ENCODE data around the gene C17orf75.
A peak's percentile ranks its signal among the peaks of the same experiment; 100 is the strongest.
"Not testable (repeated sequence)": the region's sequence is repeated elsewhere in the genome, so short reads cannot be mapped to it uniquely, and the experiment has no call there.

The C17orf75 gene, protein sequence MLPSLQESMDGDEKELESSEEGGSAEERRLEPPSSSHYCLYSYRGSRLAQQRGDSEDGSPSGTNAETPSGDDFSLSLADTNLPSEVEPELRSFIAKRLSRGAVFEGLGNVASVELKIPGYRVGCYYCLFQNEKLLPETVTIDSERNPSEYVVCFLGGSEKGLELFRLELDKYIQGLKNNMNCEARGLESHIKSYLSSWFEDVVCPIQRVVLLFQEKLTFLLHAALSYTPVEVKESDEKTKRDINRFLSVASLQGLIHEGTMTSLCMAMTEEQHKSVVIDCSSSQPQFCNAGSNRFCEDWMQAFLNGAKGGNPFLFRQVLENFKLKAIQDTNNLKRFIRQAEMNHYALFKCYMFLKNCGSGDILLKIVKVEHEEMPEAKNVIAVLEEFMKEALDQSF

GRCh38 chr17:32341857-32342602 is at the start of gene C17orf75:
Gene C17orf75 (minus strand): TSS chr17:32342173. CDS start chr17:32342139, 34 bp downstream.
- peak; percentile 83 for DNase-seq (ENCODE audit: low spot score)

GRCh38 chr17:32388613-32389459 is 46.9 kb upstream of the C17orf75 start:
- DNase-seq (ENCODE audit: low spot score), result no peak

DNA sequence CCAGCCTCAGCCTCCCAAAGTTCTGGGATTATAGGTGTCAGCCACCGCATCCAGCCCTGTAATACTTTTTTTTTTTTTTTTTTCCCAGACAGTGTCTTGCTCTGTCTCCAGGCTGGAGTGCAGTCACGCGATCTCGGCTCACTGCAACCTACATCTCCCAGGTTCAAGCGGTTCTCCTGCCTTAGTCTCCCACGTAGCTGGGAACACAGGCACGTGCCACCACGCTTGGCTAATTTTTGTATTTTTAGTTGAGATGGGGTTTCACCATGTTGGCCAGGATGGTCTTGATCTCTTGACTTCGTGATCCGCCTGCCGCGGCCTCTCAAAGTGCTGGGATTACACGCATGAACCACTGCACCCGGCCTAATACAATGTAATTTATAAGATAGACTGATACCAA is 46.2 kb upstream of the C17orf75 start:
- not testable (repeated sequence) for DNase-seq (ENCODE audit: low spot score)

GRCh38 chr17:32386844-32387243 is 44.9 kb upstream of the C17orf75 start:
- no peak for DNase-seq (ENCODE audit: low spot score)

- DNase-seq (ENCODE audit: low spot score), result no peak
Measured at GRCh38 chr17:32385971-32386370, 44.0 kb upstream of the C17orf75 start.

GRCh38 chr17:32385121-32385520 is 43.1 kb upstream of the C17orf75 start:
- DNase-seq (ENCODE audit: low spot score), result no peak

DNA sequence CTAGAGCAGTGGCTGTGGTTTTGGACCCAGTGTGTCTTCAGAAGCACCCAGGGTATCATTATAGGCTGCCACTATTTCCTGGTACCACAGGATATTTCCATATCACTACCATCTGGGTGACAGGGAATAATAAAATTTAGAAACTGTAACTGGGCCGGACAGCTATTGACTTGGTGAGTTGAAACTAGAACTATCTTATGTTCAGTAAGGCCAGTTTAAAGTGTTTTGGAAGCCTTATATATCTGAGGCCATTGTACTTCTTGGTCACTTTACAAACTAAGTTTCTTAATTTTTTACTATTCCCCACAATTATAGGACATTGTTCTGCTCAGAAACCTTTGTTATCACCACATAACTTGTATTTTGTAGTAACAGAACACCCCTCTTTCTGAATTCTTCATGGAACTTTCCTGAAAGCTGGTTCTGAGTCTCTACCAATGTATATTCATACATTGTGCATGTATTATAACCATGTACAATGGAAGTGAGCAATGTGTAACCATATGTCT is 42.0 kb upstream of the C17orf75 start:
- DNase-seq (ENCODE audit: low spot score), result no peak

DNA sequence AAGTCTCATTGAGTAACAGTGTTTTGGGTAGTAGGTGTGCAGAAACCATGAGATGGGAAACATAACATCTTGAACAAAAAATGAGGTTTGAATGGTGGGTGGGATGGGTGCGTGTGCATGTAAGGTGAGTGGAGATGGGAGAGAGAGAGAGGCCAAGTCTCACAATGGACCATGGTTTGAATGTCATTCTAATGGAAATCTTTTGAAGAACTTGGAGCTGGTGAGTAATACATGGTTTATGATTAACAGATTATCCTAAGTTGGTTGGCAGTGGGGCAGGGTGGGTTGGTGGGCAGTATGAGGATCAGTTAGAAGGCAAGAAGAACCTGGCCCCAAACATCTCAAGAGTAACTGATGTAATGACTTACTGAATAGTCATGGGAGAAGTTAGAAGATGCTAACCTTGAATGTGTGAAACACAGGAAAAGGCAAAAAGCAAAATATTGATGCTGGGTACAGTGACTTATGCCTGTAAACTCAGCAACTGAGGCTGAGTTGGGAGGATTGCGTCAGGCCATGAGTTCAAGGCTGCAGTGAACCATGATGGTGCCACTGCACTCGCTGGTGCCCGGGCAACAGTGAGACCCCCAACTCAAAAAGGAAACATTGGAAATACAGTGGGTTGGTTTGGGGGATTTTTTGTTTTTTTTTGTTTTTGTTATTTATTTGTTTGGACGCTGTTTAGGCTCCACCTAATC is 40.7 kb upstream of the C17orf75 start:
- no peak for DNase-seq (ENCODE audit: low spot score)

DNA sequence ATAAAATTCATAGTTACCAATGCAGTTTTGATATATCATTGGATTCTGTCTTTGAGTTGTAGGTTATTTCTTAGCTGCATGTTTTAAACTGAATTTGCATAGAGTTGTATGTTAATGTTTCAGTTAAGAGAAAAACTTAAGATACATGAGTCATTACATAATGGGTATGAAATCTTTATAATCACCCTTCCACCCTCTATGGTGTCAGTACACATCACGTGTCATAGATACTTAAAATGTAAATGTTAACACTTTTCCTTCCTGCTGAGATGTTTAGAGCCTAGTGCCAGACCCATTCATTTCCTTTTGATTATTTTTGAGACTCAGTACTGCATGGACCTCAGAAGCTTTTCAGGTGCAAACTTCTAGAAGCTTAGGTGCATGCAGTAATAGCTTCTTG is 28.5 kb upstream of the C17orf75 start:
- DNase-seq (ENCODE audit: low spot score), result no peak

DNA sequence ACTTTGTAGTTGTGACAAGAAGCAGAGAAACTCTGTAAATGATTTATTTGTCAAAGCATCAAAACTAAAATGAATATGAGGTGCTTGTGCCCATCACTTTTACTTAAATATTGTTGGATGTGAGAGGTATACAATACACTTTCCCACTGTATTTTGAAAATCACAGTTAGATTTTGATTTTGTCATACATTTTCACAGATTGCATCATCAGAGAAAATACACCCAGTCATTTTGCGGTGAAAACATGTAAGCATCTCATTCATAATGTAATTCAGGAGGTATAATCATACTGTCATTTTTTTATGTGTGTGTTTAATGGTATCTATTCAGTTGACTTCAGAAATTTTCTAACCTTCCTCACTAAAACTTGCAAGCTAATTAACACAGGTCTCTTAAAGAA is 19.3 kb upstream of the C17orf75 start:
- DNase-seq (ENCODE audit: low spot score), result no peak

DNA sequence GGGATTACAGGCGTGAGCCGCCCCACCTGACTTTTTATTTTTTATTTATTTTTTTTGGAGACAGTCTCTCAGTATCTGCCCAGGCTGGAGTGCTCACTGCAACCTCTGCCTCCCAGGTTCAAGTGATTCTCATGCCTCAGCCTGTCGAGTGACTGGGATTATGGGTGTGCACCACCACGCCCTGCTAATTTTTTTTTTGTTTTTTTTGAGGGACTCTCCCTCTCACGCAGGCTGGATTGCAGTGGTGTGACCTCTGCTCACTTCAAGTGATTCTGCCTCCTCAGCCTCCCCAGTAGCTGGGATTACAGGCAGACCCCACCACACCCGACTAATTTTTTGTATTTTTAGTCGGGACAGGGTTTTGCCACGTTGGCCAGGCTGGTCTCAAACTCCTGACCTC is 15.6 kb upstream of the C17orf75 start:
- no peak for DNase-seq (ENCODE audit: low spot score)

- no peak for DNase-seq (ENCODE audit: low spot score)
Measured at GRCh38 chr17:32356750-32357149, 14.8 kb upstream of the C17orf75 start.

GRCh38 chr17:32356378-32356743 is 14.4 kb upstream of the C17orf75 start:
- no peak for DNase-seq (ENCODE audit: low spot score)

DNA sequence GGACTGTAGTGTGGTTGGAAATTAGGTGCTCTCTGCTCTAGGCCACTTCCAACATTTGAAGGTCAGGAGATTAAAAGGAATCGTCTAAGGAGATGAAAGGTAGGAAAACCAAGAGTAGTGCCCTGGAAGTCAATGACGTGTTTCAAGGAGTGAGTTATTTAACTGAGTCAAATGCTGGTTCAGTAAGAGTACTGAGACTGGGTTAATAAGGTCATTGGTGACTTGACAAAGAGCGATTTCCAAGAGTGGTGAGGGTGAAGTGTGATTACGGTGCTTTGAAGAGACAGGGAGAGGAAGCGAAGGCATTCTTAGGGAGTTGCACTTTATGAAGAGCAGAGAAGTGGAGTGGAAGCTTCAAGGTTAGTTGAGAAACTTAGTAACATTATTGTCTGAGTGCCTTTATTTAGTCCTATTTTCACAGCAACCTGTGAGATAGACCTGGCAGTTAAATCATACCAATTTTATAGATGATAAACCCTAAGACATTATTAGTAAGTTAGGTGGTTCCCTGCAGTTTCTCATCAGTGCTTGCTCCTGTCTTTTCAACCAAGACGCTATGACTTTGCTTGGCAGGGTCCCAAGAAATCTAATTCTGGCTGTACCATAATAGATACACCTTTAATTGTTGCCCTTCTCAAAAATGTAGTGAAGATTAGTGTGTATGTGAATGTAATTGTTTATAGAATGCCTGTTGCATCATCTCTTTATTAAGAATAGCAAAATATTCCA is 13.8 kb upstream of the C17orf75 start:
- DNase-seq (ENCODE audit: low spot score), result no peak

GRCh38 chr17:32352734-32353133 is 10.8 kb upstream of the C17orf75 start:
- not testable (repeated sequence) for DNase-seq (ENCODE audit: low spot score)

- peak; percentile 27 for DNase-seq (ENCODE audit: low spot score)
Measured at GRCh38 chr17:32350666-32351418, 8.9 kb upstream of the C17orf75 start.

DNA sequence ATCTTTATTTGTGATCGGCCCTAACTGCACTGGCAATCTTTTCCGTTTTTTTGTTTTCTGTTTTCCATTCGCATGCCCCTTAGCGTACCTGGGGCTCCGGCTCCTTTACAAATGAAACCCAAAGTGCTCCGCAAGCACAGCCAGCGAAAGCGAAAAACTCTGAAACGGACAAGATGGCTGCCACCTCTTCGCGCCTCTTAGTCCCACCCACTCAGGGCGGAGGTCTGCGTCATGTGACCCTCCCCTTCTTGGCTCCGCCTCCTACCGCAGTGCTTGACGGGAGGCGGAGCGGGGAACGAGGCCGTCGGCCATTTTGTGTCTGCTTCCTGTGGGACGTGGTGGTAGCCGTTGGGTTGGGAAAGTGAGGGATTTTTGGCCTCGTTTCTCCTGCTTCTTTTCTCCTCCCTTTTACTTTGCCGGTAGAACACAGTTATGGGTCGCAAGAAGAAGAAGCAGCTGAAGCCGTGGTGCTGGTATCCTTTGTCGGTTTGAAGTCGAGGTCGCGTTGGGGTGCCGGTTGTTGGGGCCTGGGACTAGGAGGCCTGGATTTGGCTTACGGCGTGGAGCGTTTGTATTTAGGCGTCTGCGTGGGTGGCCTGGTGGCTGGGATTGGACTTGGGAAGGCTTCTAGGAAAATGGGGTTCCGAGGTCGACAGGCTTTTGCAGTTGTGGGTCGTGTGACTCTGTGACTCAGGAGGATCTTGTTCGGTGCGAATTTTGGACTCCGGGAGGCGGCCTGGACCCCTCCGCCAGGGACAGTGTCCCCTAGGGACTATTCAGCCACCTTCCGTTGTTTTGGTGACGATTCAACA is 8.1 kb upstream of the C17orf75 start, which contains the start of gene ZNF207:
Gene ZNF207 (plus strand): TSS at position 304 of the 812 bp plus-strand sequence. CDS start 129 bp downstream, at position 433.
- peak; percentile 96 for DNase-seq (ENCODE audit: low spot score)

DNA sequence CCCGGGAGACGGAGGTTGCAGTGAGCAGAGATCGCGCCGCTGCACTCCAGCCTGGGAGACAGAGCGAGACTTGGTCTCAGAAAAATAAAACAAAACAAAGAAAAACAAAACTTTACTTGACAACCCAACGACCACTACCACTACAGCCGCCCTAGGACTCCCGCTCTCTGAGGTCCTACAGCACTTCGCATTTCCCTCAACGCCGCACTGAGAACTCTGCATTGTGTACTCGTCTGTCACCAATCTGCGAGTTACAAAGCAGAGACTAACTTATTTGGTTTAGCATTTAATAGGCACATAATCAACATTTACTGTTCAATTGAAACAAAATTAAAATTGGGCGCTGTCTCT is 7.5 kb upstream of the C17orf75 start:
- no peak for DNase-seq (ENCODE audit: low spot score)

- no peak for DNase-seq (ENCODE audit: low spot score)
Measured at GRCh38 chr17:32348483-32348800, 6.5 kb upstream of the C17orf75 start.

Data from putamen (tissue), 1 donor.